ENCODE results near the gene TRIM15.

- TF ChIP-seq YY1 (IDR thresholded peaks at IDR 0.05; ENCODE audit: borderline replicate concordance in 1 of 3, control insufficient read depth in 1 of 3, extremely low read depth in 1 of 3, insufficient read depth in 3 of 3, insufficient read length in 1 of 3, insufficient replicate concordance in 2 of 3, low read depth in 1 of 3, low read length in 2 of 3) (no peak), HEY1 (CRISPR knock-in tag; IDR thresholded peaks at IDR 0.05; ENCODE audit: borderline replicate concordance) (no peak), RAD21 (CRISPR knock-in tag; conservative IDR thresholded peaks at IDR 0.05 in 1 of 2, IDR thresholded peaks at IDR 0.05 in 1 of 2) (no peak)
These were observed 10.3 kb upstream of the TRIM15 start for GRCh38 chr6:30152910-30153610.

Measured in K562 (cell line).